T1000 (cell line): Measurements from ENCODE around the gene DARS1.

ENCODE experiments used
- DNase-seq: peaks from one replicate; lab custom pipeline; 2025; ENCODE audit warnings: mixed read lengths; lab: John Stamatoyannopoulos, UW

DARS1 gene

DNA sequence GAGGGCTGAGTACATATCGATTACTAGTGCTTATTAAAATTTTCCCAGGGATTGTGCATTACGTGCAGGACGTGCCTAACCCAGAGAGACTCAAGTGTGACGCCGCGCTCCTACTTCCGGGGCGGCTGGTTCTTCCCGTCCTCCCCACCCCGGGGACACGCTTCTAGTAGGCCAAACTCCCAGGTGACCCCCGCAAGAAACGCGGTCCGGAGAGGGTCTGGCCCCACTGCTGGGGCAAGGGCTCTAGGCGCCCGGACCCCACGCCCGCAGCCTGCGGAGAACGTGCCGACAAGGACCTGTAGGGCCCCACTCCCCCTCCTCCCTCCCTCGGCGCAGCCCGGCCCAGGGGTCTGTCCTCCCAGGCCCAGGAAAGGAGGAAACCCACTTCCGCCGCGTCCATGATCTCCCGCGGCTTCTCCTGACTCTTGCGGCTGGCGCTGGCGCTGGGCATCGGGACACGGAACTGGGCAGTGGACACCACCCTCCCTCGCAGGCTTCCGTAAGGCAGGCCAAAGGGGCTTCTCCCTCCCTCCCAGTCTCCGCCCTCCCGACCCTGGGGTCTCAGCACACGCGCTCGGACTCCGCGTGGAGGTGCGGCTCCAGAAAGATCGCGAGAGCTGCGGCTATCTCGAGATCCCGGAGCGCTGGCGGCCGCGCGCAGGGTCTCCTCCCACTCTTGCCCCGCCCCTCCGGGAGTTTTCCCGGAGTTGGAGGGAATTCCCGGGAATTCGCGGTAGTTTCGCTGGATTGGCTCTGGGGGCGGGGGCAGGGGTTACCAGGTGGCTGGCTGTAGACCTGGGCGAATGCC is at the start of gene DARS1:
TSS of gene DARS1 (minus strand) at position 609 of the 808 bp plus-strand sequence. CDS start at position 451, 158 bp downstream.
- peak; percentile 89 for DNase-seq

DNA sequence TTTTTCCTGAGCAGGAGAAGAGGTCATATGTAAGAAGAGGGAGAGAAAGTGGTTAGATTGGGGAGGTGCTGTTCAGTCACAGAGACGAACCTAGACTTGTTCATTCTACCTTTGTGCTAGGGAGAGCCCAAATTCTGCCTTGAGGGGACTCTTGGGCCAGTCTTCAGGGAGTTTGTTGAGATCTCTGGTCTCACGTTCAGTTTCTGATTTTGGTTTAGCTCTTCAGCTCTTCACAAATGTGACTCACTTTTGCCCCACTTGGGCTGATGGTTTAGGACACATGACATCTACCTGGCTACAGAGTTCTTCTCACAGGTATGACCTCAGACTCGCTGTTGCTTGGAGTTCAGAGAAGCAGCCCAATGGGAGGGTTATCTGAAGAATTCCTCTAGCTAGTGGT is 49.2 kb upstream of the DARS1 start:
- DNase-seq: no peak

DNA sequence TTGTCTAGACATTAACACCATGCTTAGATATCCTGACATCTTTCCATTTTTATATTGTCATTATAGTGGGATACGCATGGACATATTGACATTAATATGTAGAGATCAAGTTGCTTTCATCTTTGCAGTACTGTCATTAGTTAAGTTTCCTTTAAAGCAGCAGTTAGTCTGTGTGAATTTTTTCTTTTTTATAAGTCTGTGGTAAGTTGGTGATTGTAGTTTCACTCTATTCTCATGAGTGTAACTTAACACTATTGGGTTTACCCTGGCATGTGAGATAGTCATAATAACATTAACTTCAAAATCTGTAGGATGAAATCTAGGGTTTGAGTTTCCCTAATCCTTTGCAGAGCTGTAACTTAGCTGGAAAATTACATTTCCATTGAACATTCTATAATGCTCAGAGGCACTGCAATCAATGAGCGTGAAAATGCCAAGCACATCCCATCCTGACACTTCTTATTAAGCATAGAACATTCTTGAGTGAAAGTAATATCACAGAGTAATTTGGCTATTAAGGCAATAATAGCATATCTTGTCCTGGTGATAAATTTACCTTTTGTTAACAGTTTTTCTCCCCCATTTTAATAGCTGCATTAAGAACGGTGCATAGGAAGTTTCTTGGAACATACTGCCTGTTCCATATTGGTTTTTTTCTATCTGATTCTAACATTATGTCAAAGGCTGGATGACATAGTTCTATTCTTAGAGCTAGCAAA is 47.5 kb upstream of the DARS1 start:
- DNase-seq: no peak

DNA sequence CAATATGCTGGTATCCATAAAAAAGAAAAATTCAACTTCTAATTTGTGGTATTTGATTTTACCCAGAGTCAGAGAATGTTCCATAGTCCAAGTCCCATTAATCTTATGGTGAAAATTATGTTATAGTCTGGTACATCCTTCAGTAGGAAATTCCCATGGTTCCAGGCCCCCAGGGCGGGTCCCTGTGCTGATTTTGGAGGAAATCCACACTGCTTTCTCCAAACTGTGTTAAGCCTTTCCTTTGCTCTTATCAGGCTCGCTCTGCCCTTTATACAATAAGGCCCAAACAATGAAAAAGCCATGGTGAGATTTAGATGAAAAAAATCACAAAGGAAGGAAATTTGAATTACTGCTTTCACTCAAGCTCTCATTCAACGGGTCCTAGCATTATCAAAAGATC is 46.8 kb upstream of the DARS1 start:
- DNase-seq: no peak

DNA sequence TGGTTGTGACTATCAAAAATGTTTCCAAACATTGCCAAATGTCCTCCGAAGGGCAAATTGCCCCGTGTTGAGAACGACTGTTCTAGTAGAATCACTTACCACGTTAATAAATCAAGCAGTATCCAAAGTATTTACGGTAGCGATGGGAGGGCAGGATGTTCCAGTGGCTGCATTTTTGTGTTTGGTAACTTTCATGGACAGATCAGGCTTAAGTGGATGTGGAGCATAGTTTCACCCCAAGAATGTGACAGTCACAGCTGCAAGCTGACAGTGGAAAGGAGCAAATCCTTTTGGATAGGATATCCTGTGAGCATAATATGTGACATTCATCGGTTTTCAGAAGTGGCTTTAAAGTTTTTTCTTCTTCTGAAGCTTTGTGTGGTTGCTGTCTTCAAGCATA is 46.3 kb upstream of the DARS1 start:
- DNase-seq: no peak

DNA sequence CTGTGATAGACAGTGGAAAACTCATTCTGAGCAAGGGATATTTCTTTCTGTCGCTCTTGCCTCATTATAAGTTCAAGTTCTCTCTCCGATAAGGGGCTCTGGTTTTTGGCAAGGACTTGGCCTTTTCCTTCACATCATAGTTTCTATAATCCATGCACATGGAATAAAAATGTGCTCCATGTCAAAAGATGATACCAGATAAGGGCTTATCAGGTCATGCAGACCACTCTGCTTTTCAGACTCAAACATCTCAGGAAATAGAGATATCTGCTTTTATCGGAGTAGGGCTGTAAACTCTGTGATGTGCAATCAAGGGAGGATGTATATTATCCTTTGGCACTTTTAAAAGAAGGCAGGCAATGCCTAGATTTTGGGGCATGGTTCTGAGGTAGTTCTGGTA is 45.0 kb upstream of the DARS1 start:
- DNase-seq: no peak

DNA sequence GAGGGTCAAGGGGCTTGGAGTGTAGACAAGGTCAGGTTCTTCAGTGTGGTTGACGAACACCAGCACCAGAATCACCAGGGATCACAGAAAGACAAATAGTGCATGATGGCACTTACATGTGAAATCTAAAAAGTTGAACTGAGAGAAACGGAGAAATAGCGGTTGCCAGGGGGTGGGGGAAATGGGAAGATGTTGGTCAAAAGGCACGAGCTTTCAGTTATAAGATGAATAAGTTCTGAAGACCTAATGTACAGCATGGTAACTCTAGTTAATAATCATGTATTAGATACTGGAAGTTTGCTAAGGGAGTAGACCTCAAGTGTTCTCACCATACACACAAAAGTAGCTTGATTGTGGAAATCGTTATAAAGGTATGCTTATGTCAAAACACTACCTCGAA is 43.7 kb upstream of the DARS1 start:
- no peak for DNase-seq

DNA sequence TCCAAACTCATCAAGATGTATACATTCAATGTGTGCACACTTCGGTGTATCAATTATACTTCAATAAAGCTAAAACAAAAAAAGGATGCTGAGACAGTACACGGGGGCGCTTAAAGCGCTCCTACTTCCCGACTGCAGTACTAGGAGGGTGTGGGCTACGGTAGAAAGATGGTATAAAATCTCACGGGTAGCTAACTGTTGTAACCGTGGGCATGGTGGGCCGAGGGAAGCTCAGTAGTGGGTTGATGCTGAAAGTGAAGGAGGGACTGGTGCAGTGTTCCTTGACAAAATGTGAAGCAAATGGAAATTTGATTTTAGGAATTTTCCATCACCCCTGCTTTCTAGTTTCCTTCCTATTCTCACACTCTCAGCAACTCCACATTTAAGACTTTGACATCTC is 42.6 kb upstream of the DARS1 start:
- no peak for DNase-seq

DNA sequence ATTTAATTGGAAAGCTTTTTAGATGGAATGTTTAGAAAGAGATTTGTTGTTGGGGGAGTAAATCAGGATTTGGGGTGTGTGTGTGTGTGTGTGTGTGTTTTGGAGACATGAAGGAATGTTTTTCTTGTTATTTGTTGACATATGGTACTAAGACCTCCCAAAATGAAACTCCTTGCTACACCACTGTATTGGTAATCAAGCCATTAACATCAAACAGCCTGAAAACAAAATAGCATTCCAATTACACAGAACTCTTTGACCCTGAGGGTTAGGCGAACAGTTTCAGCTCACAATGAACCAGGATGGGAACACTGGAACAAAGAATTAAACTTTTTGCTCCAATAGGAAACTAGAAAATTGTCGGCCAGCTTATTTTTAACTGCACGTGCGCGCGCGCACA is 41.7 kb upstream of the DARS1 start:
- no peak for DNase-seq

DNA sequence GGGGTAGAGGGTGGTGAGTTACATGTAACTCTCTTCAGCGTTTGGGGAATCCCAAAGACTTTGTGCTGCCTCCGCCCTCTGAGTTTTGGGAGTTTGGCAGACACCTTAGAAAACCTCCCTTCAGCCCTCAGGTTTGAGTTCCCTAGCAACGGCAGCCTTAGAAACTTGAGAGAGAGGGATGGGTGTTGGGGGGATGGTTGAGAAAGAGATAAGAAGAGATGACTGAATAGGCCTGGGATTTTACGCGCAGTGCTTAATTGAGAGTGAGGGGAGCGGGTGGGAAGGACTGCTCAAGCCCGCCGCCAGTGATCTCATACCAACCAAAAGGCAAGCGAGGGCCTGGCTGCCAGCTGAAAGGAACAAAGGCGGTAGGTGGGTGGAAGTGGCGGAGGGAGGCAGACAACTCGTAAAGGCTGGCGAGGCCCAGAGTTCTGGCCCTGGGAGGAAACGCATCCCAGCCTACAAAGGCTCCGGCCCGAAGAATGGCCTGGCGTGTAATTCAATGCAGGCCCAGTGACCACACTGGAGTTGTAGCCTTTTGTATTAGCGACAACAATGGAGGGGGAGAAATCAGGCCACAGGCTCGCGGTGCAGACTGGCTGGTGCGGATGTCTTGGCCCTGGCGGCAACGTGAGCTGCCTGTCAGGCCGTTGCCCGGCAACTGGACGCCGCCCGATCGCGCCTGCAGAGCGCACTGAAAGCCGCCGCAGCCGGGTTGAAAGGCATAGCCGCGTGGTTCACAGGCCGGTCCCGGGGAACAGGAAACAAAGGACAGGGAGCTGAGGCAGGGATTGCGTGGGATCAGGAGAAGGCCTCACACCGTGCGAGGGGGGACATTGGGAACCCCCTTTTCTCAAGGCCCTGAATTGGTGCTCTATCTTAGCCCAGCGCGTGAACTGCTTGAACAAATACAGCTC is 39.9 kb upstream of the DARS1 start:
- DNase-seq: no peak

DNA sequence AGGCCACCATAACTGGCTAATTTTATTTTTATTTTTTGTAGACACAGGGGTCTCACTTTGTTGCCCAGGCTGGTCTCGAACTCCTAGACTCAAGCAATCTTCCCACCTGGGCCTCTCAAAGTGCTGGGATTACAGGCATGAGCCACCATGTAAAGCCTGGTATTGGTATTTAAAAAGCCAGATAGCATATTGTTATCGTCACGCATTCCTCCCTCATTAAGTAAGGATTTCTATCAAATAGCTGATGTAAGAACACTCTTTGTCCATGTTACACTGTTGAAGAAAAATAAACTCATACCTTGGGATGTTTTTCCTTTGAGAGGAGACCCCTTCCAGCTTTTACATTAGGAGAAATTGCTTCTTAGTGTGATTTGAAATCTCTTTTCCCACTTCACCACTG is 39.2 kb upstream of the DARS1 start:
- no peak for DNase-seq

DNA sequence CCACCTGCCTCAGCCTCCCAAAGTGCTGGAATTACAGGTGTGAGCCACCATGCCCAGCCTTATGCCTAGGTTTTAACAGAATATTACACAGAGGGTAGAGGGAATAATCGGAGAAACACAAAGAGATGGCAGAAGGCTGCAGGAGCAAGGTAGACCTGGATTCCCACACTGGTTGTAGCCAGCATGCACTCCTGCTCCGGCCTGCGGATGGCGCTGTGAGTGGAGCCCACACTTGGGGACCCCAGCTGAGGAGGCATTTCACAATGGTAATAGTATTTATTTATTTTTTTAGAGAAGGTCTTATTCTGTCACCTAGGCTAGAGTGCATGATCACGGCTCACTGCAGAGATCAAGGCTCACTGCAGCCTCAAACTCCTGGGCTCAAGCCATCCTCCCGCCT is 38.8 kb upstream of the DARS1 start:
- no peak for DNase-seq

DNA sequence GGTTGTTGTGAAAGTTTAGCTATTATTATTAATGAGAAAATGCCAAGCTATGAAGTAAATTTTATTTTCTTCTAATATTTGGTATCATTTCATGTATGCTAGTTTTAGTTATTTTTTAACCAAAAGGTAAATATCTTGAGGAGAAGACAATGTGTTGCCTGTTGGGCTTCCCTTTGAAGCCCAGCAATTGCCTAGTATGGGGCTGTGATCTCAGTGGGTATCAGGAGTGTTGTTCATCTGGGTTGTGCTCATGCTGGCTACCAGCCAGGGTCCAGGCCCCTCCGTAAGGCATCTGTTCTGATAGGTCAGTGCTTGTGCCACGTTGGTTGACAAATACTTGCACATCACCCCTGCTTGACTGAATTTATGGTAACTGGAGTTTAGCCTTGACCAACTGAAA is 38.0 kb upstream of the DARS1 start:
- DNase-seq: no peak

DNA sequence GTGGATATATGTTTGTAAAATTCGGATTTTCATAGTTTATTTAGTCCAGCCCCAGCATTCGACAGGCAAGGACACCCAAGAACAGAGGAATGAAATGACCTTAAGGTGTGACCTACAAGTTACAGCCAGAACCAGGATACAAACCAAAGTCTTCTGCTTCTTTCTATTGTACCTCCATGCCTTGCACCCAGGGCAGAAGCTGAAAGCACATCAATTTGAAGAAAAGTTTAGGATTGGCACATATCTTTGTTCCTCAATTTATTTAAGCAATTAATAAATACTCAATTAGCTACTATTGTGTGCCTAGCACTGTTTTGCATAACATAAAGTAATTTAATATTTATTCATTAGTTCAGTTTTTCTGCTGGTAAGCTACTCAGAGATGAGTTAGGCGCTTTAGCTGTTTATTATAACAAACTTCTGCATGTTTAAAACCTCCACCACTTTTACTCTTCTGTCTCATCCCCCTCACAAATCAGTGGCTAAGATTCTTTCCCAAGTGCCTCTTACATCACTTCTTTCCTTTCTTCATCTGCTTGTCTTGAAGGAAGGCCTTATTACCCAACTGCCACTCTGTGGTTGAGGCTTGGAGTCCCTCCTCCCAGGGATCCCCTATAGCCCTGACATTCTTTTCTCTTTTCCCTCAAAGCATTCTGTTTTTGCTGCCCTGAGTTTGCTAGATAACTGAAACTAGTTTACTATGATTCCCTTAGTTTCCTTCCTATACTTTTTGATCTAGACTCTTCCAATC is 37.1 kb upstream of the DARS1 start:
- no peak for DNase-seq

DNA sequence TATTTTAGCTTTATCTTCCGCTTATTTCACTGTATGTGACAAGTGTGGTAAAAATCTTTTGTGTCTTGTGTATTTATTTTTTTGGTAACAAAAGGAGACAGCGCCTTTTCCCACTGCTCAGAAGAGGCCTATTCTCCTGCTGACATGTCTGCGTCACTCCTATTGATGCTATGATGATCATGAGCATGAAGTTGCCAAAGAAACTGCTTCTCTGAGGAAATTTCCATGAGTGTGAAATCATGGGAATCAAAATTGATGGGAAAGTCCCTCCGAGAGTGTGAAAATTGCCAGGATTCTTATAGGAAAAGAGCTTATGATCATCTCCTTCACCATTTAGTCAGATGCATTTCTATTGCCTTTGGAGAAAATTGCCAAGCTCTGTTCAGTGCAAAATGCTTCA is 36.5 kb upstream of the DARS1 start:
- DNase-seq: no peak

DNA sequence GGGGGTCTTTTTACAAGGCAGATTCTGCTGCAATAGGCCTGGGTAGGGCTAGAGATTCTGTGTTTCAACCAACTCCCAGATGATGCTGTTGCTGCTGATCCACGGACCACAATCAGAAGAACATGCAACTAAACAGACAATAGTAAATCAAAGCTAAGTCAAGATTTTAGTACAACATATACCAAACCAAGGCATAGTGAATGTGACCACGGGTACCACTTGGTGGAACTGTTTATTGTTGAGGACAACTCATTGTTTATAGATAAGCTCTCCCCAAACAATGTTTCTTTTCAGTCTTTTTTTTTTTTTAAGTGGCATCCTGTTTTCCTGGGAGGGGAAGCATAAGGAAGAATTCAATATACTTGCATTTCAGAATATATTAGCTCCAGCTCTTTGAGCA is 36.0 kb upstream of the DARS1 start:
- no peak for DNase-seq

DNA sequence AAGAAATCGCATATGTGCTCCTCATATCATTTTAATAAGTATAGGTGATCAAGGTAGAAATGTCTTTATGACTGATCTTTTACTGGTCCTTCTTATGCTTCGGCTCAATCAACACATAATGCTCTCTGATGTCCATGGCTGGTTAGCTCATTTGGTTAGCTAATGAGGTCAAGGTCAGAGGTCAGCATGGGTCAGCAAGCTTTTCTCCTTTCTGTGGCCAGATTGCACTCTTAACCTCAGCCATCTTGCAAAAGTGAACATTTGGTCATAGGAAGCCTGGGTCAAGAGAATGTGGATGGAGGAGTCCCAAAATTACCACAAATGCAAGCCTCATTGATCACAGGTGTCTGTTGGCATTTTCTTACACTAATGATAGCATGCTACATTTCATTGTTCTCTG is 35.4 kb upstream of the DARS1 start:
- DNase-seq: no peak

DNA sequence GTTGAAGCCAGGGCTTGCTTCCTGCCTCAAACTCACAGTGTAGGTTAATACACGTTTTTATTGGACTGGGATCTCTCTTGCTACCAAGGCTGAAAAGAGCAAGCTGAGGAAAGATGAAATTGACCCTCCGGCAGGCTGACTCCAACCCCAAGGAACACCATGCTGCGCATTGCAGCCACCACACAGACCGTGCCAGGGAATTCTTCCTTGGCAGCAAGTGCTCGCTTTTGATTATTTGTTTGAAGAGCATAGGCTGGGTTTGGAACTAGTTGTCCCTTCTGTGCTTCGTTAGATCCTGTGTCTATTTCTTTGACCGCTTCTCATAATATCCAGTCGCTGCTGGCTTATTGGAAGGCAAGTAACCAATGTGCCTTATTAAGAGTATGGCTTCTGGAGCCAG is 34.4 kb upstream of the DARS1 start:
- no peak for DNase-seq

DNA sequence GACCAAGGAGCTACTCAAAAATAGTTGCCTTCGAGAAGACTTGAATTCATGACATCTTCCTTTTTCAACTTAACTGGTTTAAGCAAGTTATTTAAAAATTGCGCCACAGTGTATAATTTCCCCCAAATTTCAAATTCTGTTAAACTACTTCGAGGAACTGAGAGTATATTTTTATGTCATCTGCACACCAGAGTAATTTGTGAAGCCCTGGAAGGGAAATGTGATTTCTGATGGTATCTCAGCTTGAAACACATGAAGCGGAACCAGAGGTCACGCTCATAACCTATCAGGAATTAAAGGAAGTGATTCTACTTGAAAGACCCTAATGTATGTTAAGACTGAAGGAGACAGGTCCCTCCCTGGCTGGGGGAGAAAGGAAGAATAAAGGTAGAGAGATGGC is 33.9 kb upstream of the DARS1 start:
- DNase-seq: no peak

DNA sequence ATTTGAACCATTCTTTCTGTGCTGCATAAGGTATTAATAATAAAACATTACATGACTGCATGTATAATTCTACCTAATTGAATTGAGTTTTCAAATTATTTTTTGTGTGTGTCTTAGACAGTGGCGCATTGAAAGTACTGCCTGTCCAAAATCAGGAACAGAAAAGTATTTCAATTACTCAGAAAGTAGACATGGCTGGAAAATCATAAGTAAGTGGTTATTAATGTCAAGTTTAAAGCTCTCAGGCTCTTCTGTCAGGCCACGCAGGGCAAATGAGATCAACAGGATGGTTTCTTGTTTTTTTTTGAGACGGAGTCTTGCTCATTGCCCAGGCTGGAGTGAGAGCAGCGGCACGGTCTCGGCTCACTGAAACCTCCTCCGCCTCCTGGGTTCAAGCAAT is 32.4 kb upstream of the DARS1 start:
- DNase-seq: no peak

DNA sequence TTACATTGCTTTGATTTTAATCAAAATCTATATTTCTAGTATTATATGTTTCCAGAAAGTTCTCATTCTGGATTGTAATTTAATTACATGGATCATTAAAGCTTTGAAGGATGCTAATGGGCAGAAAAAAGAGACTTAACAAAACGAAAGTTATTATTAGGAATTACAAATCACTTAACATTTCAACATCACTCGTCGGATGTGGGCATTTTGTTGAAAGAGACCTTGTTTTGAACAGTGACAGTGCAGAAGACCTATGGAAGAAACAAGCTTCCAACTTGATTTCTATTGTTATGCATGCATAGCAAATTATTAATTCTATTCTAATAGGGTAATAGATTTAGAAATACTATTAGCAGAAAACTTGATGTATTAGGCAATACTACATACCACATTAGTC is 31.4 kb upstream of the DARS1 start:
- DNase-seq: no peak

DNA sequence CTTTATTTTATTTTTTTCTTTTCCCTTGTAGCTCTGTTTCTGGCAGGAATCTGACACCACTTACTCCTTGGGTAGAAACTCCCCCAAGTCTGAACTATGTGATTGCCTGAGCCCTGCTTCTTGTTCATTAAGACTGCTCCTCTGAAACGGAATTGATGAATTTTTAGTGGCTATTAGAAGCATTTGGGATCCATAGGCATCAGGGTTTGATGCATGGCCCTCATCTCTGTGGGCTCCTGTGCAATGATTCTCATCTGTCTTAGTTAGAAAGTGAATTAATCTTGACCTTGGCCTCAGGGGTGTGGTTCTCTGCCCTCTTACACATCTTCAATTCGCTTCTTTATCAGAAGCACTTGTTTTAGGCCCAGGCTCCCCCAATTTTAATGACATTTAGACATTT is 31.0 kb upstream of the DARS1 start:
- DNase-seq: no peak
